Endothelial cell of umbilical vein (primary cell): Measurements from ENCODE around the gene NAA38. TPM values are rescaled to one million over a fixed set of nuclear protein-coding genes. Genes with fewer than 3 reads are reported as not detected.
"Not testable (repeated sequence)": the region's sequence is repeated elsewhere in the genome, so short reads cannot be mapped to it uniquely, and the experiment has no call there.

Experiments used
- BruUV-seq: library from RNA; stranded (reverse); fragments of 400-500 nt; replicated peaks from 2 replicates; lab custom pipeline; 2021; lab: Mats Ljungman, UMichigan
- CTCF ChIA-PET: fragments of 300-600, 350-600 bp; sonication (Branson Sonifier 250); formaldehyde crosslinking; loops from one replicate; lab custom pipeline; 2021; ENCODE audit warnings: antibody characterized with exemption, inconsistent platforms; lab: Charles Lee
- POLR2A ChIA-PET: fragments of 300-600, 350-600 bp; sonication (Branson Sonifier 250); formaldehyde crosslinking; loops from one replicate; lab custom pipeline; 2021; ENCODE audit warnings: antibody characterized with exemption, inconsistent platforms; lab: Charles Lee
- DNase-seq: peaks from one replicate; pipeline ENCODE4 v3.0.0-alpha.2; 2011; ENCODE audit warnings: low read depth, low spot score
- FAIRE-seq: peaks from 2 replicates; lab custom pipeline; 2011; peaks lifted over from hg19 to GRCh38; lab: Jason Lieb, UNC
- H2AFZ ChIP-seq: 2 replicates; pipeline ENCODE4 v1.6.0; 2012; ENCODE audit warnings: low read depth, low read length, control low read depth, inconsistent platforms
- H3K27ac ChIP-seq: 2 replicates; pipeline ENCODE4 v1.5.1; 2011; ENCODE audit warnings: low read depth, mild to moderate bottlenecking, control low read depth, low read length, moderate library complexity; ENCODE audit not compliant: insufficient read depth
- H3K27me3 ChIP-seq, 2 experiments: 2 replicates each; pipeline versions ENCODE4 v1.6.0 to v1.6.1; 2011; ENCODE audit warnings: low read length in 2 of 2, mixed read lengths in 1 of 2; ENCODE audit not compliant: control insufficient read depth in 2 of 2, insufficient read depth in 2 of 2
- H3K36me3 ChIP-seq, 2 experiments: 2 replicates in 1 of 2; 3 replicates in 1 of 2; pipeline ENCODE4 v1.5.1; 2011; ENCODE audit warnings: low read length in 2 of 2, mild to moderate bottlenecking in 1 of 2, moderate library complexity in 1 of 2; ENCODE audit not compliant: control insufficient read depth in 2 of 2, insufficient read depth in 2 of 2; ENCODE audit errors: extremely low read depth in 1 of 2
- H3K4me1 ChIP-seq: 3 replicates; pipeline ENCODE4 v1.5.1; 2011; ENCODE audit warnings: mild to moderate bottlenecking, low read length; ENCODE audit not compliant: control insufficient read depth, insufficient read depth; ENCODE audit errors: extremely low read depth
- H3K4me2 ChIP-seq: 2 replicates; pipeline ENCODE4 v1.6.1; 2011; ENCODE audit warnings: low read length, control low read depth, mixed read lengths; ENCODE audit not compliant: insufficient read depth
- H3K4me3 ChIP-seq, 3 experiments: fragments of 200-600 bp in 1 of 3; sonication (generic), shearing (Covaris generic) in 1 of 3; replicated peaks in 1 of 3; 2 replicates each; pipeline ENCODE4 v1.5.1; 2011 to 2016; ENCODE audit warnings: control low read depth in 3 of 3, low read length in 3 of 3, mild to moderate bottlenecking in 2 of 3, inconsistent platforms in 1 of 3, low read depth in 1 of 3, moderate library complexity in 1 of 3; ENCODE audit not compliant: insufficient read depth in 1 of 3
- H3K79me2 ChIP-seq: 2 replicates; pipeline ENCODE4 v1.6.0; 2012; ENCODE audit warnings: low read length, inconsistent platforms; ENCODE audit not compliant: control insufficient read depth, insufficient read depth
- H3K9ac ChIP-seq: replicated peaks from 2 replicates; pipeline ENCODE3; 2011; ENCODE audit warnings: low read length, control low read depth; ENCODE audit not compliant: insufficient read depth; ENCODE audit errors: extremely low read depth
- H3K9me1 ChIP-seq: replicated peaks from 3 replicates; pipeline ENCODE4 v1.6.0; 2011; ENCODE audit warnings: mild to moderate bottlenecking, low read length; ENCODE audit not compliant: control insufficient read depth, insufficient read depth; ENCODE audit errors: extremely low read depth
- H3K9me3 ChIP-seq: replicated peaks from 2 replicates; pipeline ENCODE4 v1.5.1; 2012; ENCODE audit warnings: low read length, inconsistent platforms; ENCODE audit not compliant: control insufficient read depth, insufficient read depth
- H4K20me1 ChIP-seq: replicated peaks from 2 replicates; pipeline ENCODE3; 2011; ENCODE audit warnings: mild to moderate bottlenecking, low read length; ENCODE audit not compliant: control insufficient read depth, insufficient read depth; ENCODE audit errors: extremely low read depth
- EZH2 ChIP-seq: IDR thresholded peaks from 2 replicates; pipeline ENCODE4 v1.6.1; 2012; ENCODE audit warnings: borderline replicate concordance, low read depth, mild to moderate bottlenecking, moderate library complexity, low read length, inconsistent platforms; ENCODE audit not compliant: severe bottlenecking
- FOS ChIP-seq: IDR thresholded peaks from 2 replicates; pipeline ENCODE4 v1.6.1; 2011; ENCODE audit warnings: mild to moderate bottlenecking, low read length, moderate library complexity, borderline replicate concordance; ENCODE audit not compliant: insufficient read depth
- GATA2 ChIP-seq: IDR thresholded peaks from 2 replicates; pipeline ENCODE4 v1.7.0; 2011; ENCODE audit warnings: low read depth, mild to moderate bottlenecking, moderate library complexity, mixed read lengths, low read length; ENCODE audit not compliant: insufficient read length, insufficient read depth
- JUN ChIP-seq: IDR thresholded peaks from 2 replicates; pipeline ENCODE4 v1.6.1; 2011; ENCODE audit warnings: borderline replicate concordance, low read depth; ENCODE audit not compliant: insufficient read length, insufficient read depth
- MYC ChIP-seq: IDR thresholded peaks from one replicate; pipeline ENCODE4 v1.6.1; 2011; ENCODE audit warnings: mild to moderate bottlenecking, low read depth, low read length
- POLR2A ChIP-seq: IDR thresholded peaks from 2 replicates; pipeline ENCODE4 v1.6.1; 2012; ENCODE audit warnings: low read depth, mild to moderate bottlenecking, control low read depth, low read length
- POLR2AphosphoS5 ChIP-seq: IDR thresholded peaks from 2 replicates; pipeline ENCODE4 v1.6.1; 2012; ENCODE audit warnings: low read depth, mild to moderate bottlenecking, control low read depth, low read length, moderate library complexity; ENCODE audit not compliant: insufficient read depth
- dilution Hi-C: fragments of 300-500 bp; cut with MboI; formaldehyde crosslinking; loops from one replicate; pipeline ENCODE4 v1.15.0; 2019; ENCODE audit warnings: low sequenced_read_pairs; ENCODE audit not compliant: extremely low pct_ligation_motif_present
- intact Hi-C: fragments of 100-400 bp; cut with micrococcal nuclease; formaldehyde crosslinking; loops from one replicate; pipeline ENCODE4 v1.10.0; 2022
- polyA plus RNA-seq, 4 experiments: library from polyadenylated mRNA; depleted of rRNA in 3 of 4; stranded (reverse) in 3 of 4; unstranded in 1 of 4; fragments of >200 nt; gene quantifications; 2 replicates each; pipeline versions ENCODE4 v1.2.1 to v1.2.3, GENCODE V29; 2011 to 2012; ENCODE audit warnings: missing spikeins in 1 of 4
- total RNA-seq: library from RNA; stranded (reverse); gene quantifications from 2 replicates; pipeline ENCODE4 v1.2.3, GENCODE V29; 2021
- TF ChIP-seq, protein P1 (sequence below): IDR thresholded peaks from 2 replicates; pipeline ENCODE4 v1.6.1; 2011; ENCODE audit not compliant: insufficient read depth, insufficient read length

The NAA38 gene
- total and polyA plus RNA-seq, 2 donors (not counting 3 experiments of a cell fraction or from before 2014, with no cell fraction given), result 119 to 267 TPM

DNA sequence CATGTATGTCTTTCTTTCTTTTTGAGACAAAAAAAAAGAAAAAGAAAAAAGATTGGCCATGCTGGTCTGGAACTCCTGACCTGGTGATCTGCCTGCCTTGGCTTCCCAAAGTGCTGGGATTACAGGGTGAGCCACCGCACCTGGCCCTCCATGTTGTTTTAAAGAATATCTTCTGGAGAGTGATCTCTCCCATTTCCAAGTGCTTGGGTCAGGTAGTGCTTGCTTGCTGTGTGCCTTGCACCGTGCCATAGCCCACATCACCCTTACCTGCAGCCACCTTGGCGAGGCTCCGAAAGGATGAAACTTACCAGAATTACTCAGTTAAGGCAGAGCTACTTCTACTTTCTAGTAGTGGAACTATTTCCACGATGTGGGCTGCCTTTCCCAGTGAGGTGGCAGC lies 42.4 kb downstream of the NAA38 start:
- Histone ChIP-seq H3K79me2 (no peaks in the 10 kb centered on the region), H3K36me3 (no peaks in the 10 kb centered on the region), H3K27ac (no peak overlapping the region), H2AFZ (no peak overlapping the region), H4K20me1 (no peaks in the 10 kb centered on the region), H3K9ac (no peak overlapping the region), H3K4me3 (no peak overlapping the region), H3K4me1 (no peaks in the 10 kb centered on the region), H3K9me3 (no peaks in the 10 kb centered on the region), H3K27me3 (peaks cover 9 to 15% of the 10 kb centered on the region in 2 experiments), H3K4me2 (no peak overlapping the region), H3K9me1 (no peaks in the 10 kb centered on the region)
- TF ChIP-seq GATA2, result no peak
- TF ChIP-seq POLR2A, result no peak
- TF ChIP-seq EZH2, result no peak
- TF ChIP-seq, protein P1, sequence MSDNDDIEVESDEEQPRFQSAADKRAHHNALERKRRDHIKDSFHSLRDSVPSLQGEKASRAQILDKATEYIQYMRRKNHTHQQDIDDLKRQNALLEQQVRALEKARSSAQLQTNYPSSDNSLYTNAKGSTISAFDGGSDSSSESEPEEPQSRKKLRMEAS, result no peak
- no peak for TF ChIP-seq JUN
- TF ChIP-seq POLR2AphosphoS5, result no peak
- no peak for TF ChIP-seq FOS
- intact Hi-C loops (no loop called here), dilution Hi-C loops (no loop called here)
- ChIA-PET POLR2A (no interaction called here), CTCF (interaction anchor here (2.5 kb wide), 1 partner anchor 175 kb away, joined by 11 read pairs; no protein-coding TSS in a partner anchor)
- no TSS peak for BruUV-seq
- DNase-seq (no peak), FAIRE-seq (no peak)

DNA sequence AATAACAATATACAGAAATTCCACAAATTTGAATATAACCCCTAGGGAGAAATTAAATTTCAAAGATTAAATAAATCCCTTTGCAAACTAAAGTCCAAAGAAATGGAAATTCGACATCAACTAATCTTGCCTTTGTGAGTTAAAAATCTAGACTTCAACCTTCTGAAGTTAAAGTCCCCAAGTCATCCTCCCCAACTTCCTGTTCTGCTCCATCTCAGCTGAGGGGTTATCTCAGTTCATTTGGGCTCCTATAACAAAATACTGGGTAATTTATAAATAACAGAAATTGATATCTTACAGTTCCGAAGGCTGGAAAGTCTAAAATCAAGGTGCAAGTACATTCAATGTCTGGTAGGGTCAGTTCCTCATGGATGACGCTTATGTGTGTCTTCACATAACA lies 46.1 kb downstream of the NAA38 start:
- intact Hi-C loops, result no loop called here
- CTCF ChIA-PET, result interaction anchor here (1.3 to 2.0 kb wide), 2 partner anchors 10 to 67 kb away, joined by 3 to 4 read pairs; no protein-coding TSS in a partner anchor
- Histone ChIP-seq H4K20me1 (no peaks in the 10 kb centered on the region), H3K9ac (no peak overlapping the region), H3K79me2 (no peaks in the 10 kb centered on the region), H3K4me1 (no peaks in the 10 kb centered on the region), H2AFZ (no peak overlapping the region), H3K36me3 (no peaks in the 10 kb centered on the region), H3K27me3 (peaks cover 9% of the 10 kb centered on the region in 2 experiments), H3K27ac (no peak overlapping the region), H3K9me3 (no peaks in the 10 kb centered on the region), H3K4me2 (no peak overlapping the region), H3K9me1 (no peaks in the 10 kb centered on the region), H3K4me3 (no peak overlapping the region)
- no TSS peak for BruUV-seq
- no peak for FAIRE-seq
- DNase-seq, result no peak
- POLR2A ChIA-PET, result no interaction called here
- dilution Hi-C loops, result no loop called here
- no peak for TF ChIP-seq JUN
- TF ChIP-seq POLR2AphosphoS5, result no peak
- TF ChIP-seq, protein P1, result no peak
- TF ChIP-seq FOS, result no peak
- TF ChIP-seq MYC, result no peak
- no peak for TF ChIP-seq GATA2

DNA sequence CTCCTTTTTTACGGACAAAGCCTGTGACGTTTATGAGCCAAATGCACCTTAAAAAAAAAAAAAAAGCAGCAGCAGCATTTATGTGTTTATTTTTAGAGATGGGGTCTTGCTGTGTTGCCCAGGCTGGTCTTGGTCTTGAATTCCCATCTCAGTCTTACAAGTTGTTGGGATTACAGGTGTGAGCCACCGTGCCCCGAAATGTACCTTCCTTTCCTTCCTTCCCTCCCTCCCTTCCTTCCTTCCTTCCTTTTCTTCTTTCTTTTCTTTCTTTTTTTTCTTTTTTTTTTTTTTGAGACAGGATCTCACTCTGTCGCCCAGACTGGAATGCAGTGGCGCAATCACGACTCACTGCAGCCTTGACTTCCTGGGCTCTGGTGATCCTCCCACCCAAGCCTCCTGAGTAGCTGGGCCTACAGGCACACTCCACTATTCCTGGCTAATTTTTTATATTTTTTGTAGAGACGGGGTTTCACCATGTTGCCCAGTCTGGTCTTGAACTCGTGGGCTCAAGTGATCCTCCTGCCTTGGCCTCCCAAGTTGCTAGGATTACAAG lies 47.5 kb downstream of the NAA38 start:
- not testable (repeated sequence) for FAIRE-seq

More for the DNA sequence above, 47.5 kb downstream of the NAA38 start:
- H4K20me1 ChIP-seq, H3K9me3 ChIP-seq, H3K4me3 ChIP-seq, dilution Hi-C loops, H2AFZ ChIP-seq, CTCF ChIA-PET, H3K9me1 ChIP-seq, H3K27ac ChIP-seq, H3K4me2 ChIP-seq, intact Hi-C loops, BruUV-seq, H3K36me3 ChIP-seq, H3K9ac ChIP-seq, POLR2A ChIA-PET, H3K4me1 ChIP-seq, DNase-seq, H3K79me2 ChIP-seq, H3K27me3 ChIP-seq: not testable (repeated sequence)
